Subcutaneous adipose tissue (tissue), 4 donors: ENCODE measurements around the gene CRYGN. TPM values are rescaled to one million over a fixed set of nuclear protein-coding genes. Genes with fewer than 3 reads are reported as not detected.

Source experiments
- total RNA-seq, 4 donors: library from RNA; depleted of rRNA; stranded (reverse); fragments of >200 nt; gene quantifications; one replicate each; pipeline ENCODE4 v1.1.0, GENCODE V29; 2016
- TF ChIP-seq, protein P1 (sequence below): fragments of 450-650 bp; IDR thresholded peaks from one replicate; pipeline ENCODE4 v1.5.1; 2016; ENCODE audit warnings: low read depth, mild to moderate bottlenecking, control low read depth, antibody characterized with exemption, moderate library complexity

CRYGN gene
- total RNA-seq, 4 donors from 2014 or later: 1.3 TPM; not detected in 3

DNA sequence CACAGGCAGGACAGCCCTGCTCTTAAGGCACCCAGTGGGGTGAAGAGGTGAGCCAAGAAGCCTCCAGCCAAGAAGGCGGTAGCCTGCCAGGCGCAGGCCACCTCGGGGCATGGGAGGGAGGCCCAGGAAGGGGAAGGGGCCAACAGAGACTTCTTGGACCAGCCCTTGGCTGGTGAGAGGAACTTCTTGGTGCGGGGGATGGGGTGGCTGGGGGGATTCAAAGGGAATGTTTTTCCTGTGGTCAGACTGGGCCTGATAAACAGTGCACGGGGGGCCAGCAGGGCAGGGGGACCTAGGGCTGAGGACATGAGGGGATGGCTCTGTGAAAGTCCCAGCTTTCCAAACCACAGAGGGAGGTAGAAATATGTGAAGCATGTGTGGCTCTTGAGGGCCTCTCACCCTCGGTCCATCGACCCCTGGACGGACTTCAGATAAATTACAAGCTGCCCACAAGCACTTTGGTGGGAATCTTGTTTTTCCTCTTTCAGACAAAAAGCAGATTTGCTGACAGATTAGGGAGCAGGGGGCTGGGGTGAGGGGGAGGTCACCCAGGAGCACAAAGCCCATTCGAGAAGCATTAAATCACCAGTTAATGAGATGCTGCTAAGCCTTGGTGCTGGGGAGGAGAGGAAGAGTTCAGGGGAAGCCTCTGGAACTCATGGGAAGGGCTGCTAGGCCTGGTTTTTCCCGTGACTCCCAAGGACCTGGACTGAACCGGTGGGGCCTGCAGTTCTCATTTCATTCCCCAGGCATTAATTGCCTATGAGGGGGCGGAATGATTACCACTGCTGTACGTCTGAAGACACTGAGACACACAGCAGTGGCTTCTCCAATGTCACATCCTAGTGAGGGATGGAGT is 11.3 kb downstream of the CRYGN start:
- TF ChIP-seq, protein P1, sequence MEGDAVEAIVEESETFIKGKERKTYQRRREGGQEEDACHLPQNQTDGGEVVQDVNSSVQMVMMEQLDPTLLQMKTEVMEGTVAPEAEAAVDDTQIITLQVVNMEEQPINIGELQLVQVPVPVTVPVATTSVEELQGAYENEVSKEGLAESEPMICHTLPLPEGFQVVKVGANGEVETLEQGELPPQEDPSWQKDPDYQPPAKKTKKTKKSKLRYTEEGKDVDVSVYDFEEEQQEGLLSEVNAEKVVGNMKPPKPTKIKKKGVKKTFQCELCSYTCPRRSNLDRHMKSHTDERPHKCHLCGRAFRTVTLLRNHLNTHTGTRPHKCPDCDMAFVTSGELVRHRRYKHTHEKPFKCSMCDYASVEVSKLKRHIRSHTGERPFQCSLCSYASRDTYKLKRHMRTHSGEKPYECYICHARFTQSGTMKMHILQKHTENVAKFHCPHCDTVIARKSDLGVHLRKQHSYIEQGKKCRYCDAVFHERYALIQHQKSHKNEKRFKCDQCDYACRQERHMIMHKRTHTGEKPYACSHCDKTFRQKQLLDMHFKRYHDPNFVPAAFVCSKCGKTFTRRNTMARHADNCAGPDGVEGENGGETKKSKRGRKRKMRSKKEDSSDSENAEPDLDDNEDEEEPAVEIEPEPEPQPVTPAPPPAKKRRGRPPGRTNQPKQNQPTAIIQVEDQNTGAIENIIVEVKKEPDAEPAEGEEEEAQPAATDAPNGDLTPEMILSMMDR: no peak

DNA sequence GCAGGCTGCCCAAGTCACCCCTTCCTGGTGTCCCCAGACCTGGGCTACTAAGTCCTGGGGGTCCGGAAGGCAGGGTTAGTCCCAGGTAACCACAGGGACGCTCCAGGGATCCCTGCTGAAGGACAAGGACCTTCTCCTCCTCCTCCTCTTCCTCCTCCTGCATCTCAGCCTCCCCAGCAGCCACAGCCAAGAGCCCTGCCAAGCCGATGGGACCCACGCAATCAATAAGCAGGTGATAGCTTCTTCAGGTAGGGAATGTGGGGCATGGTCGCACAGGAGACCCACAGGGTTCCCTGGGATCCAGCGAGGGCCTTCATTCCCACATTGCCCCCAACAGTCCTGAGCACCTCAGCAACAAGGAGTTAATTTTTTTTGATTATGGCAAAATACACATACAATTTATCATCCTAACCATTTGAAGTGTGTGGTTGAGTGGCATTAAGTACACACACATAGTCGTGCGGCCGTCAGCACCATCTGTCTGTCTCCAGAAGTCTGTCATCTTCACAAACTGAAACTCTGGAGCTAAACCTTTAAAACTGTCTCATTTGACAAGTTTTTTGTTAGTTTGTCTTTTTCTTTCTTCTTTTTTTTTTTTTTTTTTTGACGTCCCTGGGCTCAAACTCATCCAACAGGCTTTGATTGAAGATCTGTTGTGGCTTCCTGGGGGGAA is 12.1 kb downstream of the CRYGN start:
- TF ChIP-seq, protein P1: no peak

DNA sequence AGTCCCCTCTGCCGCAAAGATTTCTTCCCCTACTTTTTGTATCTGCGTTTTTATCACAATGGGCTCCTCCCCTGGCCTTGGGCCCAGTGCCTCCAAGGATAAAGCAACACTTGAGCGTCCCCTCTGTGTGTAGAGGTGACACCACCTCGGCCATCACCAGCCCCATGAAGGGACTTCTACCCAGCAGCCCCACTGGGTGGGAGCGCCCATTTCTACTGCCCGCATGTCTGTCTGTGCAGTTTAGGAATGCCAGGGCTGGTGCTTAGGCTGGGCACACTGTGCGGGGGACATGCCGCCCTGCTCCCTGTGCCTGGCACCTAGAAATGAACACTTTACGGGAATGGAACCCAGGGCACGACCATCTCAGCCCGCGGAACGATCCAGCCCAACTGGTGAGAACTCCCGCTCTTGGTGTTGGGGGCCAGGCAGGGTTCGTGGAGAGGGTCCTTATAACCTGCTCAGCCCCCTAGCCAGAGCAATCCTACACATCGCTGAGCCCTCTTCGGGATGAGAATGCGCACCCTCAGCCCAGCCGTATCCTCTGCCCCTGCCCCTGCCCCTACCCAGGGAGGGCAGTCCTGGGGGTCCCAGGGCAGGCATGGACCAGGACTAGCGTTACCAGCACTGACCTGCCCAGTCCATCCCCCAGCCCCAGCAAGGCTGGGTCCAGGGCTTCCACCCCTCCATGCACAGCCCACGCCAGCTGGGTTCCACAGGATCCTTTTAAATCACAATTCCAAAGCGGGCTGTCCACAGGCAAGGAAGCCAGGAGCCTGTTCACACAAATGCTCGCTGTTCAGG is 12.8 kb downstream of the CRYGN start:
- TF ChIP-seq, protein P1: no peak

DNA sequence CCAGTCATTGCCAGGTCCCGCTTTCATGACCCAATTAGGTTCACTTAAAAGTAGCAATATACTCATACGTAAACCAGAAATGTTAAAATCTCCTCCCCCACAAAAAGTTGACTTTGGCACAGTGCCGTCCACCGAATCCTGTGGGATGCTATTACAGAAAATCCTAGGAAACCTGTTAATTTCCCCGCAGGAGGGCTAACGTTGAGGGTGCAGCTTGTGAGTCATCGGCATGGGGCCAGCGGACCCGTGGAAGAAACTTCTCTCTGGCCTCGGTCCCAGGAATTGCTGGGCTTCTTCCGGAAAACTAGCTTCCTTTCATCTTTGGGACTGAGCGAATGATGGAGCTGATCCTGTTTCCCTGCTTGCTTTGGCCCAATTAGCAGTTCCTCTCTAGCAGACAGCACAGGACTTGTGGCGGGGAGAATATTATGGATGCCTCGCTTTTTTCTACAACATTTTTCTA is 13.5 kb downstream of the CRYGN start:
- TF ChIP-seq, protein P1: no peak

DNA sequence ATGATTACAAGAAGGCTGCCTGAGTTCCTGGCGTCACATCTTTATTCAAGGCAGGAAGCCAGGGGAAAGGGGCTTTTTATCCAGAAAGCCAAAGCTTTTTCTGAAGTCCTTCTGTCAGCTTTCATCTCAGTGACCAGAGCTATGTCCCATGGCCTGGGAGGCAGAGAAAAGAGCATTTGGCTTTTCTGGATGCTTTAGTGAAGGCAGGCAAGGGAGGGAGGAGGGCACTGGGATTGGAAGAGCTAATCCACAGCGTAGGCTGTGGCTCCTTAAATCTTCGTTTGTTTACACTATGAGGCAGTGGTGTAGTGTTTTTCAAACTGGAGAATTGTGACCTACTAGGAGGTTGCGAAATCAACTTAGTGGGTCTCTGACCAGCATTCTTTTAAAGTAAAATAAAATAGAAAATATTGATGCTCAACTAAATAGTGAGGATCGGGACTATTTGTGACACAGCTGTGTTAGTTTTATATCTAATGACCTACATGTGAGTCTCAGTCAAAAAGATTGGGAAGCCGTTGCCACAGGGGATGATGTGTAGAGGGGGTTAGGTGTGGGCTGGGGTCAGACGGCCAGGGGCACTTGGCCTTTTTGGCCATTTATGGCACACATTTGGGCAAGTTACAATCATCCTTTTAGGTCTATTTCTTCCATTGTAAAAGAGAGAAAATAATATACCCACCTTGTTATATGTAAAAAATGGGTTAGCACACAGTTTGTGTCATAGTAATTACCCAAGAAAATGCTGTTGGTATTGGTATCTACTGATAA is 14.1 kb downstream of the CRYGN start:
- TF ChIP-seq, protein P1: no peak

DNA sequence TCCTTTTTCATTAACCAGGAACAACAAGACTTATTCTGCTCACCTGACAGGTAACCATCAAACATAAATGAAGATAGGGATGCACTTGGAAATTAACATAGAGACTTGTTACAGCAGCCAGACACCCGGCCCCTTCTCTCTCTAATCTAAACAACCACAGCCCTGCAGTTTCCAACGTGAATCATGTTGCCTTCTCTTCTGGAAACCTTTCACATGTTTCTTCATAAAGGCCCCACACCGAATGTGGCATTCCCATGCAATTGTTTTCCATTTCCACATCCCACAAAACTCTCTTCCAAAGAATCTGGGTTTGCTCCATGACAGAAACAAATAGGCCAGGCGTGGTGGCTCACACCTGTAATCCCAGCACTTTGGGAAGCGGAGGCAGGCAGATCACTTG is 15.1 kb downstream of the CRYGN start:
- TF ChIP-seq, protein P1: no peak
